BLaER1 (cell line): Measurements from ENCODE around the gene GFY.

Experiments
- H3K27ac ChIP-seq: shearing (Covaris generic); formaldehyde crosslinking; 2 replicates; pipeline ENCODE4 v1.8.1; 2022
- H3K27me3 ChIP-seq: shearing (Covaris generic); formaldehyde crosslinking; 2 replicates; pipeline ENCODE4 v1.8.1; 2022
- H3K36me3 ChIP-seq: shearing (Covaris generic); formaldehyde crosslinking; 2 replicates; pipeline ENCODE4 v1.8.1; 2022
- H3K4me1 ChIP-seq: shearing (Covaris generic); formaldehyde crosslinking; 2 replicates; pipeline ENCODE4 v1.8.1; 2022
- H3K4me2 ChIP-seq: shearing (Covaris generic); formaldehyde crosslinking; 2 replicates; pipeline ENCODE4 v1.8.1; 2022
- H3K4me3 ChIP-seq: shearing (Covaris generic); formaldehyde crosslinking; 2 replicates; pipeline ENCODE4 v1.8.1; 2022
- H3K9ac ChIP-seq: shearing (Covaris generic); formaldehyde crosslinking; 2 replicates; pipeline ENCODE4 v1.8.1; 2022
- H3K9me3 ChIP-seq: shearing (Covaris generic); formaldehyde crosslinking; 2 replicates; pipeline ENCODE4 v1.8.1; 2022
- H4K20me1 ChIP-seq: shearing (Covaris generic); formaldehyde crosslinking; 2 replicates; pipeline ENCODE4 v1.8.1; 2022
- Cebpa-rat ChIP-seq: shearing (Covaris generic); IDR thresholded peaks from 2 replicates; pipeline ENCODE4 v1.8.1; 2022

Gene GFY

DNA sequence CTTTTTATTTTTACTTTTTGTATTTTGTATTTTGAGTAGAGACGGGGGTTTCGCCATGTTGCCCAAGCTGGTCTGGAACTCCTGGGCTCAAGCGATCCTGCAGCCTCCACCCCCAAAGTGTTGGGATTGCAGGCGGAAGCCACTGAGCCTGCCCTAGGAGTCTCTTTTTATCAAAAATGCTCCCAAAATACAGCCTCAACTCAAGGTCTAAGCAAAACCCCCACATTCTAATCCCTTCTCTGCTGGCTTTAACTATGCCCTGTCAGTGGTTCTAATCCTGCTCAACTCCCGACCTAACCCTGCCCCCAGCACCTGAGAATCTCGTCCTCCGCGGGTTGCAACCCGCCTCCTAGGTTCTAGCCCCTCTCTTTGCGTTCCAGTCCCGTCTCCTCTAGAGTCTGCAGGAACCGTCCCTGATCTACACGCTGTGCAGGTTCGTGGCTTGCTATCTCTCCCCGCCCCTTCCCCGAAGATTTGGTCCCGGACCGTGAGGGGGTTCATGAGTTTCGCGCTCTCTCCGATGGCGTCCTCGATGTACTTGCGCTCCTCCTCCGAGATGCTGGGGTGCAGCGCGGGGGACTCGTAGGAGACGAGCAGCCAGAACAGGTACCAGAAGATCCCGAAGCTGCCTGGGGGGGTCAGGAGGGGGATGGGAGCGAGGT lies 8.2 kb downstream of the GFY start:
- Histone ChIP-seq H3K27me3 (peaks cover 100% of the 10 kb centered on the region), H3K4me3 (no peak overlapping the region), H3K36me3 (no peaks in the 10 kb centered on the region), H3K27ac (no peak overlapping the region), H4K20me1 (peaks cover 10% of the 10 kb centered on the region; the same call in 1 of the 2 replicates), H3K4me2 (no peak overlapping the region), H3K4me1 (peaks cover 17% of the 10 kb centered on the region), H3K9me3 (peaks cover 23% of the 10 kb centered on the region), H3K9ac (no peak overlapping the region)
- TF ChIP-seq Cebpa-rat = no peak

DNA sequence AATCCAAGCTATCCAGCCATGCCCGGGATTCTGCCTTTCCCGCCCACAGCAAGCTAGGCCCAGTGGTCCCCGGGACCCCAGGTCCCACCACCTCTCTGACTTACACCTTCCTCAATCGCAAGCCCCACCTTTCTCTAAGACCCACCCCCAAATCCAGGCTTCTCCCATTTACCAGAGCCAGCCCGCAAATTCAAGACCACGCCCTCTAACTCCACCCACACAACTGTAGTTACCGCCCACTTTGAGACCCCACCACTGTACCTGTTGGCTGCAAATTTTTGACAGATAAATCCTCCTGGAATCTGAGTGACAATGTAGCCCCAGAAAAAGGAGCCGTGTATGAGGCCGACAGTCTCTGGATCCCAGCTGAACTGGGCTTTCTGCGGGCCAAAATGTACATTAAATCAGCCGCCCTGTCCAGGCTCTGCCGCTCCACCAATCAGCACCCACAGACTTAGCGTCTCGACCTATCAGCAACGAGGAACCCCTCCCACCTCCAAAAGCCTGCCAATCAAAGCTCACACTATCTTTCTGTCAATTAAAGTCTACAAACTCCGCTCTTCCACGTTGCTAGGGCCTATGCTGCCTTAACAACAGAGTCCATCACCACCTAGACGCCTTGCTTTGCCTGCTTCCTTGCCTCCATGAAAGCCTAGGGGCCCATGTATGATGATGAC lies 9.9 kb downstream of the GFY start:
- peaks cover 25% of the 10 kb centered on the region; the same call in 1 of the 2 replicates for H4K20me1 ChIP-seq
- no peak overlapping the region for H3K9ac ChIP-seq
- H3K27me3 ChIP-seq = peaks cover 100% of the 10 kb centered on the region
- peaks cover 14% of the 10 kb centered on the region for H3K4me1 ChIP-seq
- no peak overlapping the region for H3K4me2 ChIP-seq
- TF ChIP-seq Cebpa-rat = no peak
- no peaks in the 10 kb centered on the region for H3K36me3 ChIP-seq
- H3K4me3 ChIP-seq = no peak overlapping the region
- no peak overlapping the region for H3K27ac ChIP-seq
- H3K9me3 ChIP-seq = peaks cover 23% of the 10 kb centered on the region

DNA sequence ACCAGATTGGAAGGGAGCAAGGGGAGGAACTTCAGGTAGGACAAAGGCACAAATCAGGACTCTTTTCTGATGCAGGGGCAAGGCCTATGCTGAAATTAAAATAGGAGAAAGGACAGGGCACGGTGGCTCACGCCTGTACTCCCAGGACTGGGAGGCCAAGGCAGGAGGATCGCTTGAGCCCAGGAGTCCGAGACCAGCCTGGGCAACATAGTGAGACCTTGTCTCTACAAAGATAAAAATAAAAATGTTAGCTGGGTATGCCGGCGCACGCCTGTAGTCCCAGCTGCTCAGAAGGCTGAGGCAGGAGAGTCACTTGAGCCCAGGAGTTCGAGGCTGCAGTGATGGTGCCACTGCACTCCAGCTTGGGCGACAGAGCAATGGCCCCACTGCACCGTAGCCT lies 10.5 kb downstream of the GFY start:
- Histone ChIP-seq H3K4me1 (0 out of 2 replicates have a peak, but pooled peaks cover 7% of the 10 kb centered on the region), H3K4me3 (no peak overlapping the region), H3K9me3 (peaks cover 23% of the 10 kb centered on the region), H3K9ac (no peak overlapping the region), H4K20me1 (peaks cover 31% of the 10 kb centered on the region; the same call in 1 of the 2 replicates), H3K36me3 (no peaks in the 10 kb centered on the region), H3K4me2 (no peak overlapping the region), H3K27ac (no peak overlapping the region), H3K27me3 (peaks cover 100% of the 10 kb centered on the region)
- no peak for TF ChIP-seq Cebpa-rat

DNA sequence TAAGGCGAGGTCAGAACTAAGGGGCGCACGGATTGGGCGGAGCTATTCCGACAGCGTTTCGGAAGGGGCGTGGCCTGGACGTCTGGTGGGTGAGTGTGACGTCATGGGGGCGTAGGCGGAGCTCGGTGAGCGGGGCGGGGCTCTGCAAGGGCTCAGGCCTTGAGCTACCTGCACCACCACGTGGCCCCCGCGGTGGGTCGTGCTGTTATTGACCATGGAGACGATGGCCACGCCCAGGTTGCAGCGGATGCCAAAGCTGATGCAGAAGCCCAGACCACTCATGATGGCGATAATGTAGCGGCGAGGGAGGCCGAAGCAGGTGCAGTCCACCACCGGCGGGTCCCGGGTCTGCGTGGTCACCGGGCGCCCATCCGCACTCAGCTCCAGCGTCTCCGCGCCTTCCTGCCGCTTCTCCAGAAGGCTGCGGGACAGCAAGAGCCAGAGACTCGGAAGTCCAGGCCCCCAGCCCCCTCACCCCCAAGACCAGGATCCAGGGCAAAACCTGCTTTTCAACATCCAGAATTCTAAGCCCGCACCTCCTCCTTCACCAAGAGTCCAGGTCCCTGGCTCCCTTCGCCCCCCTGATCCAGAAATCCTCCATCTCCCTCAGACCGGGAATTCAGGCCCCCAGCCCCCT lies 11.3 kb downstream of the GFY start:
- Histone ChIP-seq H3K4me1 (peaks cover 6% of the 10 kb centered on the region), H3K9me3 (peaks cover 23% of the 10 kb centered on the region), H3K9ac (no peak overlapping the region), H3K27me3 (peaks cover 100% of the 10 kb centered on the region), H3K27ac (no peak overlapping the region), H3K4me2 (no peak overlapping the region), H4K20me1 (peaks cover 36% of the 10 kb centered on the region; the same call in 1 of the 2 replicates), H3K36me3 (no peaks in the 10 kb centered on the region), H3K4me3 (no peak overlapping the region)
- TF ChIP-seq Cebpa-rat = no peak

DNA sequence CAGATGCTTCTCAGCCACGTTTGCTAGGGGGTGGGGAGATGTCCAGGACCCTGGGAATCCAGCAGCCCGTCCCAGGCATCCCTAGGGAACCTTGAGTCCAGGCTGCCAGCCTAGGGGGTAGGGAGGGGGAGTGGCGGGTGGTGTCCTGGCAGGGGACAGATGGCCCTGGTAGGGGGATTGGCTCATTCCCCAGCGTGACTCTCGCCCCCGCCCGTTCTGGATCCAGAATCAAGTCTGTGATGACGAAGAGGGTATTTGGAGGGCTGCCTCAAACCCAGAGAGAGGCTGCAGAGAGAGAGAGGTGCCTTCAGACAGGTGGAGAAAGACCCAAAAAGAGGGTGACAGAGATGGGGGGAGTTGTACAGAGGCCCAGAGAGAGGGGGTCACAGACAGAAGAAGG lies 12.0 kb downstream of the GFY start:
- Histone ChIP-seq H3K9ac (no peak overlapping the region), H3K27ac (no peak overlapping the region), H3K4me3 (no peak overlapping the region), H3K9me3 (peaks cover 15% of the 10 kb centered on the region), H3K36me3 (no peaks in the 10 kb centered on the region), H3K4me2 (no peak overlapping the region), H4K20me1 (peaks cover 36% of the 10 kb centered on the region; the same call in 1 of the 2 replicates), H3K4me1 (peaks cover 13% of the 10 kb centered on the region), H3K27me3 (peaks cover 100% of the 10 kb centered on the region)
- TF ChIP-seq Cebpa-rat = no peak

DNA sequence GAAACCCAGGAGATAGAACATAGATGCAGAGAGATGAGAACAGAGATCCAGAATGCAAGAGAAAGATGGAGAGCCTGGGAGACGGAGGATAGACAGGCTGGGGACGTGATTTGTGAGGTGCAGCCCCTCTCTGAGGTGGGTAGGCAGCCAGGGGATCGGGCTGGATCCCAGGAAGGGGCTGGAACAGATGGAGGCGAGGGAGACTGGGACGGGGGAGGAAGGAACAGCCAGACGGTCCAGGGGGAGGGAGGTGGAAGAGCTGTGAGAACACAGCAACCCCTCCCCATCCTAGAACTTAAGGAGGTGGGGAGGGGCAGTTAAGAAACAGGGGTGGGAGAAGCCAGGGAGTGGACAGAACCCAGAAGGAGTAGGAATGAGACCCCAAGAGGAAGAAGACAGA lies 13.1 kb downstream of the GFY start:
- TF ChIP-seq Cebpa-rat = no peak
- Histone ChIP-seq H3K9me3 (peaks cover 5% of the 10 kb centered on the region; the same call in 1 of the 2 replicates), H3K4me2 (no peak overlapping the region), H3K4me3 (no peak overlapping the region), H4K20me1 (peaks cover 36% of the 10 kb centered on the region; the same call in 1 of the 2 replicates), H3K27ac (no peak overlapping the region), H3K4me1 (peaks cover 15% of the 10 kb centered on the region), H3K36me3 (no peaks in the 10 kb centered on the region), H3K27me3 (peaks cover 93% of the 10 kb centered on the region), H3K9ac (no peak overlapping the region)

DNA sequence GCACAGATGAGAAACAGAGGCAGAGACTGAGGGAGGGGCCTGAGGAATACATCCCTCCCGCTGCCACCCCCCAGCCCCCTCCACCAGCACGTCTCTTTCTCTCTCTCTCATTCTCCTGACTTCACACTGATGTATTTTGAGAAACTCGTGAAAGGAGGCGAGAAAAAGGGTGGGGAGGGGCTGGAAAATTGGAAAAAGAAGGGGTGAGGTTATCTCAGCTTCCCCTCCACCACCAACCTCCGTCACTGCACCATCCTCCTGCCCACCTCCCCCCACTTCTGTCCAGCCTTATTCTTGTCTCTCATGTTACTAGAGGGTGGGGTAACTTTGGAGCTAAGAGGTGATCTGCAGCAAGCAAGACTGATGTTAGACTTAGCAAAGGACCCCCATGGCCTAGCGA lies 14.6 kb downstream of the GFY start:
- Histone ChIP-seq H3K4me1 (peaks cover 26% of the 10 kb centered on the region), H3K9ac (no peak overlapping the region), H3K27ac (no peak overlapping the region), H3K36me3 (no peaks in the 10 kb centered on the region), H4K20me1 (peaks cover 36% of the 10 kb centered on the region; the same call in 1 of the 2 replicates), H3K27me3 (peaks cover 77% of the 10 kb centered on the region), H3K9me3 (no peaks in the 10 kb centered on the region), H3K4me2 (no peak overlapping the region), H3K4me3 (no peak overlapping the region)
- TF ChIP-seq Cebpa-rat = no peak

DNA sequence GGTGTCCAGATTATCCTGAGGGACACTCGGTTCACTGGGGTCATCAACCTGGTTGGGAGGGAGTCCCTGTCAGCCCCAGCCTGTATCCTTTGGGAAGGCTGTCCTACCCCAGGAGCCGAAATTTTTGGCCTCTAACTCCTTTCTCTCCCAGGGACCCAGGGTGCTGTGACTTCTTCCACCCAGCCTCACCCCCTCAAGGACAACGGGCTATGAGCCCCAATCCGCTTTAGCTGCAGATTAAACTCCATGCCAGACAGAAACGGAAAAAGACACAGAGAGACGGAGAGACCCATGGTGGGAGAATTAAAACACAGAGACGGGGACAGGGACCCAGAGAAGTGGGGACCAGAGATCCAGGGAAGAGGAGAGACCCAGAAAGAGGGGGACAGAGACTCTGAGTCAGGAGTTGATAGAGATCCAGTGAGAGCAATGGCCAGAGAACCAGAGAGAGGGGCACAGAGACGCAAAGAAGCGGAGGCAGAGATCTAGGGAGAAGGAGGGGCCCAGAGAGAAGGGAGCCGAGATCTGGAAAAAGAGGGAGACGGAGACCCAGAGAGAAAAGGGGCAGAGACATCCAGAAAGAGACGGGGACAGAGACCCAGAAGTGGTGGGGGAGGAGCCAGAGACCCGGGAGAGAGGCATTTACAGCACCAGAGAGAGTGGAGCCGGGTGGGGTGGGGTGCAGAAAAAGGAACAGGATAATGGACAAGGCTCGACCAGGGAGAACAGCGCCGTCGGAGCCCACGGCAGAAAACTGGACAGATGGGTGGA lies 15.4 kb downstream of the GFY start:
- H3K36me3 ChIP-seq = no peaks in the 10 kb centered on the region
- peak overlapping the region; percentile 74 for H3K4me3 ChIP-seq
- H4K20me1 ChIP-seq = peaks cover 36% of the 10 kb centered on the region; the same call in 1 of the 2 replicates
- H3K9ac ChIP-seq = no peak overlapping the region
- H3K4me2 ChIP-seq = peak overlapping the region; percentile 97
- peaks cover 27% of the 10 kb centered on the region for H3K4me1 ChIP-seq
- peaks cover 69% of the 10 kb centered on the region for H3K27me3 ChIP-seq
- no peak for TF ChIP-seq Cebpa-rat
- no peak overlapping the region for H3K27ac ChIP-seq
- H3K9me3 ChIP-seq = no peaks in the 10 kb centered on the region

DNA sequence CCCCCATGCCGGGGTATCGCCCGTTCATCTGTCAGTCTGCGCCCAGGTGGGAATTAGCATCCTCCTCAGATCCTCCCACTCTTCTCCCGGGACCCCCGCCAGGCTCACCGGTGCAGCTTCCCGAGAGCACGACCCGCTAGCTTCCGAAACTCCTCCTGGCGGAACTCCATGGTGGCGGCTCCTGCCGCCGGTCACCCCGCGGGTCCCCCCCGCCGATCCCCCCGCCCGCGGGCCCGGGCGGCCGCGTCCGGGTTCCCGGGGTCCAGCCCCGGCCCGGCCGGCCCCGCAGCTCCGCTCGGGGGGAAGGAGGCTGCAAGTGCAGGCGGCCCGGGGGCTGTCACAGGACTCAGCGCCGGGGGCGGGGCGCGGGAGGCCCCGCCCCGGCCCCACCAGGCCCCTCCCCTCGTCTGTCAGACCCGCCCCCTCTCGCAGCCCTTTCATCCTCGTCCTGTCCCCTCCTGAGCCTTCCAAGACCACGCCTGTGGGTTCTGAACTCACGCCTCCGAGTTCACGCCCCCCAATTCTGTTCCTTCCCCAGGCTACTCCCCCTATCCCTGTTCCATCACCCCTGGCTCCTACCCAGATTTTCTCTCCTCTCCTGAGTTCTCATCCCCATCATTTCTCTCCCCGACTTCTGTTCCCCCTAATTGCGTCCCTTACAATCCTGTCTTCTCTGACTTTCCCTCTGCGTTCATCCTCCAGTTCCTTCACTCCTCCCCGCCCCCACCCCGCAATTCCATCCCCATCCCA lies 16.2 kb downstream of the GFY start, which contains the start of gene SLC17A7:
Gene SLC17A7 (minus strand): TSS at position 318 of the 750 bp plus-strand sequence. CDS start 148 bp downstream, at position 170.
- Histone ChIP-seq H3K27me3 (peaks cover 62% of the 10 kb centered on the region), H3K4me3 (peak within 1 kb of the TSS; percentile 74), H3K4me1 (peaks cover 33% of the 10 kb centered on the region), H3K36me3 (peaks cover 6% of the 10 kb centered on the region), H4K20me1 (peaks cover 36% of the 10 kb centered on the region), H3K9ac (no peak within 1 kb of the TSS), H3K4me2 (peak within 1 kb of the TSS; percentile 97), H3K9me3 (no peaks in the 10 kb centered on the region), H3K27ac (no peak within 1 kb of the TSS)
- TF ChIP-seq Cebpa-rat = no peak
